GM12874 (cell line): ENCODE measurements around the gene SMAD2.

Source experiments
- CTCF ChIP-seq: IDR thresholded peaks from 2 replicates; pipeline ENCODE4 v1.5.1; 2011; ENCODE audit warnings: low read depth, mild to moderate bottlenecking, control low read depth, low read length, moderate library complexity; ENCODE audit not compliant: insufficient read depth

Gene SMAD2

GRCh38 chr18:47969816-47970215, 39.4 kb upstream of the SMAD2 start:
- no peak for TF ChIP-seq CTCF

- no peak for TF ChIP-seq CTCF
Measured at GRCh38 chr18:47968721-47969120, 38.3 kb upstream of the SMAD2 start.

- TF ChIP-seq CTCF: no peak
Measured at GRCh38 chr18:47968006-47968676, 37.7 kb upstream of the SMAD2 start.

GRCh38 chr18:47964053-47964452, 33.6 kb upstream of the SMAD2 start:
- TF ChIP-seq CTCF: no peak

GRCh38 chr18:47953471-47953931, 23.0 kb upstream of the SMAD2 start:
- no peak for TF ChIP-seq CTCF

GRCh38 chr18:47950511-47950910, 20.1 kb upstream of the SMAD2 start:
- no peak for TF ChIP-seq CTCF

GRCh38 chr18:47949202-47949601, 18.7 kb upstream of the SMAD2 start:
- no peak for TF ChIP-seq CTCF
